ENCODE measurements around the gene TECR.

DNA sequence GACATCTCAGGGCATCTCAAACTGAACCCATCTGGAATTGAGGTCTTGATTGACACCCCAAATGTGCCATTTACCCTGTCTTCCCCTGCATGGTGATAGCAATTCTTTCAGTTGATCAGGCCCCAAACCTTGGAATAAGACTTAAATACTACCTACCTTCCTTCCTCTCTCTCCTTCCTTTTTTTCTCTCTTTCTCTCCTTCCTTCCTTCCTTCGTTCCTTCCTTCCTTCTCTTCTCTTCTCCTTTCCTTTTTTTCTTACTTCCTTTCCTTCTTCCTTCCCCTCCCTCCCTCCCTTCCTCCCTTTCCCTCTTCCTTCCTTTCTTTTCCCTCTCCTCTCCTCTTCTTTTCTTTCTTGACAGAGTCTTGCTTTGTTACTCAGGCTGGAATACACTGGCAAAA, 26.1 kb upstream of the TECR start:
- TF ChIP-seq, protein P1, sequence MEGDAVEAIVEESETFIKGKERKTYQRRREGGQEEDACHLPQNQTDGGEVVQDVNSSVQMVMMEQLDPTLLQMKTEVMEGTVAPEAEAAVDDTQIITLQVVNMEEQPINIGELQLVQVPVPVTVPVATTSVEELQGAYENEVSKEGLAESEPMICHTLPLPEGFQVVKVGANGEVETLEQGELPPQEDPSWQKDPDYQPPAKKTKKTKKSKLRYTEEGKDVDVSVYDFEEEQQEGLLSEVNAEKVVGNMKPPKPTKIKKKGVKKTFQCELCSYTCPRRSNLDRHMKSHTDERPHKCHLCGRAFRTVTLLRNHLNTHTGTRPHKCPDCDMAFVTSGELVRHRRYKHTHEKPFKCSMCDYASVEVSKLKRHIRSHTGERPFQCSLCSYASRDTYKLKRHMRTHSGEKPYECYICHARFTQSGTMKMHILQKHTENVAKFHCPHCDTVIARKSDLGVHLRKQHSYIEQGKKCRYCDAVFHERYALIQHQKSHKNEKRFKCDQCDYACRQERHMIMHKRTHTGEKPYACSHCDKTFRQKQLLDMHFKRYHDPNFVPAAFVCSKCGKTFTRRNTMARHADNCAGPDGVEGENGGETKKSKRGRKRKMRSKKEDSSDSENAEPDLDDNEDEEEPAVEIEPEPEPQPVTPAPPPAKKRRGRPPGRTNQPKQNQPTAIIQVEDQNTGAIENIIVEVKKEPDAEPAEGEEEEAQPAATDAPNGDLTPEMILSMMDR (conservative IDR thresholded peaks at IDR 0.05) = no peak
- TF ChIP-seq EZH2 (IDR thresholded peaks at IDR 0.05; ENCODE audit: low read depth) = no peak
